HepG2 (cell line): ENCODE measurements around the gene VAMP5. TPM values are rescaled to one million over a fixed set of nuclear protein-coding genes. Genes with fewer than 3 reads are reported as not detected.
A peak's percentile ranks its signal among the peaks of the same experiment; 100 is the strongest.

ENCODE experiments used
- BRD4 ChIP-seq: sonication (generic); formaldehyde crosslinking; IDR thresholded peaks from 2 replicates; pipeline ENCODE4 v1.4.0; 2020; ENCODE audit warnings: missing genetic modification reagents
- CAMTA2 ChIP-seq: sonication (generic); formaldehyde crosslinking; IDR thresholded peaks from 2 replicates; pipeline ENCODE4 v1.4.0; 2020; ENCODE audit warnings: mild to moderate bottlenecking, missing genetic modification reagents, borderline replicate concordance
- IRF2 ChIP-seq: IDR thresholded peaks from 2 replicates; pipeline ENCODE4 v1.6.1; 2018; ENCODE audit warnings: missing genetic modification reagents, missing compliant biosample characterization
- IRF9 ChIP-seq: sonication (generic); formaldehyde crosslinking; IDR thresholded peaks from 2 replicates; pipeline ENCODE4 v1.8.0; 2022; ENCODE audit warnings: missing genetic modification reagents, mild to moderate bottlenecking, borderline replicate concordance
- KDM5B ChIP-seq: sonication (generic); formaldehyde crosslinking; IDR thresholded peaks from 2 replicates; pipeline ENCODE4 v1.4.0; 2020; ENCODE audit warnings: missing genetic modification reagents, mild to moderate bottlenecking, borderline replicate concordance
- LBX2 ChIP-seq: sonication (generic); formaldehyde crosslinking; IDR thresholded peaks from 2 replicates; pipeline ENCODE4 v1.5.0; 2020; ENCODE audit warnings: missing genetic modification reagents, mild to moderate bottlenecking, borderline replicate concordance
- MBD4 ChIP-seq: IDR thresholded peaks from 2 replicates; pipeline ENCODE4 v1.6.1; 2012; ENCODE audit warnings: low read length, inconsistent platforms, borderline replicate concordance
- MLXIP ChIP-seq: sonication (generic); formaldehyde crosslinking; IDR thresholded peaks from 2 replicates; pipeline ENCODE4 v1.9.0; 2021; ENCODE audit warnings: missing genetic modification reagents, borderline replicate concordance
- MYNN ChIP-seq: sonication (generic); formaldehyde crosslinking; IDR thresholded peaks from 2 replicates; pipeline ENCODE4 v1.4.0; 2020; ENCODE audit warnings: mild to moderate bottlenecking, low read depth, missing genetic modification reagents
- NCOA2 ChIP-seq: sonication (generic); formaldehyde crosslinking; IDR thresholded peaks from 2 replicates; pipeline ENCODE4 v1.8.0; 2022; ENCODE audit warnings: inconsistent platforms
- NKX3-1 ChIP-seq: sonication (generic); formaldehyde crosslinking; IDR thresholded peaks from 2 replicates; pipeline ENCODE4 v1.5.0; 2020; ENCODE audit warnings: missing genetic modification reagents
- RARA ChIP-seq: IDR thresholded peaks from 2 replicates; pipeline ENCODE4 v1.6.1; 2016; ENCODE audit warnings: missing genetic modification reagents, missing compliant biosample characterization
- SMC3 ChIP-seq: IDR thresholded peaks from 2 replicates; pipeline ENCODE4 v1.6.1; 2011; ENCODE audit warnings: low read length, improper control_type of control experiment
- TSC22D2 ChIP-seq: sonication (generic); formaldehyde crosslinking; IDR thresholded peaks from 2 replicates; pipeline ENCODE4 v1.5.1; 2020; ENCODE audit warnings: missing genetic modification reagents, mild to moderate bottlenecking, borderline replicate concordance
- ZBTB21 ChIP-seq: sonication (generic); formaldehyde crosslinking; IDR thresholded peaks from 2 replicates; pipeline ENCODE4 v1.4.0; 2020; ENCODE audit warnings: missing genetic modification reagents
- ZFYVE20 ChIP-seq: sonication (generic); formaldehyde crosslinking; IDR thresholded peaks from 2 replicates; pipeline ENCODE4 v1.8.0; 2023; ENCODE audit warnings: low read depth, mild to moderate bottlenecking, moderate library complexity, missing genetic modification reagents, borderline replicate concordance
- ZNF343 ChIP-seq: sonication (generic); formaldehyde crosslinking; IDR thresholded peaks from 2 replicates; pipeline ENCODE4 v1.4.0; 2020; ENCODE audit warnings: mild to moderate bottlenecking, missing genetic modification reagents
- ZNF383 ChIP-seq: sonication (generic); formaldehyde crosslinking; IDR thresholded peaks from 2 replicates; pipeline ENCODE4 v1.4.0; 2020; ENCODE audit warnings: missing genetic modification reagents, mild to moderate bottlenecking, borderline replicate concordance
- ZNF496 ChIP-seq: sonication (generic); formaldehyde crosslinking; IDR thresholded peaks from 2 replicates; pipeline ENCODE4 v1.8.1; 2023; ENCODE audit warnings: mild to moderate bottlenecking, moderate library complexity, missing genetic modification reagents; ENCODE audit not compliant: insufficient replicate concordance
- ZNF513 ChIP-seq: sonication (generic); formaldehyde crosslinking; conservative IDR thresholded peaks from 2 replicates; pipeline ENCODE4 v1.5.0; 2020; ENCODE audit warnings: missing genetic modification reagents
- ZNF567 ChIP-seq: sonication (generic); formaldehyde crosslinking; IDR thresholded peaks from 2 replicates; pipeline ENCODE4 v1.8.1; 2023; ENCODE audit warnings: mild to moderate bottlenecking, missing genetic modification reagents, borderline replicate concordance
- ZNF7 ChIP-seq: IDR thresholded peaks from 2 replicates; pipeline ENCODE4 v1.6.1; 2016; ENCODE audit warnings: missing biosample characterization, missing genetic modification reagents
- ZNF709 ChIP-seq: sonication (generic); formaldehyde crosslinking; IDR thresholded peaks from 2 replicates; pipeline ENCODE4 v1.5.0; 2020; ENCODE audit warnings: mild to moderate bottlenecking, missing genetic modification reagents
- ZNF878 ChIP-seq: sonication (generic); formaldehyde crosslinking; IDR thresholded peaks from 2 replicates; pipeline ENCODE4 v1.8.1; 2023; ENCODE audit warnings: mild to moderate bottlenecking, missing genetic modification reagents, moderate library complexity
- polyA plus RNA-seq, 8 experiments: library from polyadenylated mRNA; depleted of rRNA in 3 of 8; stranded (reverse) in 7 of 8; unstranded in 1 of 8; fragments of >200 nt; fragmentation: Illumina TruSeq in 4 of 8; extraction: Trizol in 4 of 8; gene quantifications; 2 replicates each; pipeline versions ENCODE4 v1.2.1 to v1.2.3, GENCODE V29; 2011 to 2016; ENCODE audit warnings: low read depth in 4 of 8, missing spikeins in 1 of 8, mixed read lengths in 1 of 8; ENCODE audit not compliant: insufficient read depth in 1 of 8
- total RNA-seq, 5 experiments: library from RNA; depleted of rRNA; stranded (reverse); fragments of >200 nt; fragmentation: Illumina TruSeq; extraction: Trizol; gene quantifications; 2 replicates each; pipeline ENCODE4 v1.2.3, GENCODE V29; 2016; ENCODE audit warnings: low read depth in 1 of 5

The VAMP5 gene
- total and polyA plus RNA-seq, 2 of the 13 experiments (the other 11 are each of a cell fraction or from before 2014, with no cell fraction given): 7.2 to 56.7 TPM

GRCh38 chr2:85595301-85596025, 11.2 kb downstream of the VAMP5 start, which contains the start of gene RNF181 (continued):
- TF ChIP-seq ZNF383 (CRISPR knock-in tag): no peak
- TF ChIP-seq KDM5B: peak; percentile 81; the same call in 1 of the 2 replicates
- TF ChIP-seq ZNF709: peak; percentile 74; the same call in 1 of the 2 replicates
- no peak for TF ChIP-seq MBD4
- TF ChIP-seq LBX2: no peak
- TF ChIP-seq CAMTA2 (CRISPR knock-in tag): peak; percentile 76; the same call in 1 of the 2 replicates
- peak; percentile 48 for TF ChIP-seq IRF2
- no peak for TF ChIP-seq ZNF496
- TF ChIP-seq ZNF878: no peak
- peak; percentile 80 for TF ChIP-seq IRF9
- no peak for TF ChIP-seq MLXIP (CRISPR knock-in tag)
- no peak for TF ChIP-seq SMC3
- no peak for TF ChIP-seq MYNN (CRISPR knock-in tag)
- TF ChIP-seq ZNF567 (CRISPR knock-in tag): peak; percentile 22; the same call in 1 of the 2 replicates
- no peak for TF ChIP-seq ZNF513 (CRISPR knock-in tag)
- peak; percentile 35; the same call in 1 of the 2 replicates for TF ChIP-seq TSC22D2
- no peak; the same call in 1 of the 2 replicates for TF ChIP-seq ZFYVE20 (CRISPR knock-in tag)
- no peak; the same call in 1 of the 2 replicates for TF ChIP-seq NCOA2 (CRISPR knock-in tag)
- peak; percentile 53; the same call in 1 of the 2 replicates for TF ChIP-seq ZNF343 (CRISPR knock-in tag)
- no peak for TF ChIP-seq RARA (CRISPR knock-in tag)
- TF ChIP-seq BRD4 (CRISPR knock-in tag): peak; percentile 77; the same call in 1 of the 2 replicates
- TF ChIP-seq ZBTB21 (CRISPR knock-in tag): no peak; the same call in 1 of the 2 replicates
- TF ChIP-seq NKX3-1 (CRISPR knock-in tag): no peak; the same call in 1 of the 2 replicates
- no peak for TF ChIP-seq ZNF7 (CRISPR knock-in tag)
